ENCODE data around the gene CCDC169. TPM values are rescaled to one million over a fixed set of nuclear protein-coding genes. Genes with fewer than 3 reads are reported as not detected.

CCDC169 gene
- total and polyA plus RNA-seq, 8 donors: 0.76 to 10.2 (median 5.0) TPM

- no peak for ATAC-seq
- H3K27ac ChIP-seq: no peak overlapping the region
- intact Hi-C loops (cut with DNase I): no loop called here
Observed at GRCh38 chr13:36298535-36299068, 988 bp upstream of the CCDC169 start.

GRCh38 chr13:36294096-36294495 is 3.5 kb downstream of the CCDC169 start:
- no peaks in the 10 kb centered on the region for H3K36me3 ChIP-seq
- intact Hi-C loops (cut with DNase I): no loop called here
- no peak for ATAC-seq

More at GRCh38 chr13:36298535-36299068, 988 bp upstream of the CCDC169 start:
- Histone ChIP-seq H3K27me3 (peaks cover 0 to 15% of the 10 kb centered on the region in 2 donors), H3K36me3 (peaks cover 0 to 8% of the 10 kb centered on the region in 2 donors), H3K9me3 (no peaks in the 10 kb centered on the region), H3K4me1 (peaks cover 0 to 5% of the 10 kb centered on the region in 2 donors), H3K4me3 (no peak overlapping the region)
- TF ChIP-seq CTCF (IDR thresholded peaks at IDR 0.05): no peak
- DNase-seq: no peak

GRCh38 chr13:36293497-36293896 is 4.1 kb downstream of the CCDC169 start:
- TF ChIP-seq CTCF (IDR thresholded peaks at IDR 0.05): no peak
- Histone ChIP-seq H3K4me3 (no peak overlapping the region), H3K9me3 (peaks cover 0 to 18% of the 10 kb centered on the region in 2 donors), H3K27me3 (peaks cover 0 to 14% of the 10 kb centered on the region in 2 donors), H3K27ac (no peak overlapping the region), H3K36me3 (no peaks in the 10 kb centered on the region), H3K4me1 (peaks cover 0 to 5% of the 10 kb centered on the region in 2 donors)
- DNase-seq: no peak
- no peak for ATAC-seq
- intact Hi-C loops (cut with DNase I): no loop called here

More at GRCh38 chr13:36294096-36294495, 3.5 kb downstream of the CCDC169 start:
- Histone ChIP-seq H3K4me1 (peaks cover 0 to 5% of the 10 kb centered on the region in 2 donors), H3K27me3 (peaks cover 0 to 15% of the 10 kb centered on the region in 2 donors), H3K27ac (no peak overlapping the region), H3K4me3 (no peak overlapping the region), H3K9me3 (peaks cover 0 to 12% of the 10 kb centered on the region in 2 donors)
- peak in 1 of 4 donors; percentile 27 for DNase-seq
- TF ChIP-seq CTCF (IDR thresholded peaks at IDR 0.05): no peak

GRCh38 chr13:36288794-36289391 is 8.7 kb downstream of the CCDC169 start:
- no peak overlapping the region for H3K27ac ChIP-seq
- no peaks in the 10 kb centered on the region for H3K27me3 ChIP-seq
- H3K4me1 ChIP-seq: no peaks in the 10 kb centered on the region
- intact Hi-C loops (cut with DNase I): no loop called here
- no peak overlapping the region for H3K4me3 ChIP-seq
- H3K9me3 ChIP-seq: peaks cover 0 to 25% of the 10 kb centered on the region in 2 donors
- ATAC-seq: no peak
- DNase-seq: no peak
- H3K36me3 ChIP-seq: no peaks in the 10 kb centered on the region
- no peak for TF ChIP-seq CTCF (IDR thresholded peaks at IDR 0.05)

- TF ChIP-seq CTCF (IDR thresholded peaks at IDR 0.05): no peak
- Histone ChIP-seq H3K27me3 (no peaks in the 10 kb centered on the region), H3K4me1 (no peaks in the 10 kb centered on the region), H3K9me3 (peaks cover 0 to 25% of the 10 kb centered on the region in 2 donors), H3K27ac (no peak overlapping the region), H3K4me3 (no peak overlapping the region), H3K36me3 (no peaks in the 10 kb centered on the region)
- intact Hi-C loops (cut with DNase I): no loop called here
- DNase-seq (no peak), ATAC-seq (no peak)
Observed at GRCh38 chr13:36286006-36286405, 11.6 kb downstream of the CCDC169 start.
